DMS153 treated with DMSO at 0.1 percent for 48 hours (cell line): ENCODE measurements around the gene TM9SF1.

ENCODE experiments used
- DNase-seq: peaks from one replicate; lab custom pipeline; 2025; ENCODE audit not compliant: unreplicated experiment; lab: John Stamatoyannopoulos, UW

The TM9SF1 gene, protein sequence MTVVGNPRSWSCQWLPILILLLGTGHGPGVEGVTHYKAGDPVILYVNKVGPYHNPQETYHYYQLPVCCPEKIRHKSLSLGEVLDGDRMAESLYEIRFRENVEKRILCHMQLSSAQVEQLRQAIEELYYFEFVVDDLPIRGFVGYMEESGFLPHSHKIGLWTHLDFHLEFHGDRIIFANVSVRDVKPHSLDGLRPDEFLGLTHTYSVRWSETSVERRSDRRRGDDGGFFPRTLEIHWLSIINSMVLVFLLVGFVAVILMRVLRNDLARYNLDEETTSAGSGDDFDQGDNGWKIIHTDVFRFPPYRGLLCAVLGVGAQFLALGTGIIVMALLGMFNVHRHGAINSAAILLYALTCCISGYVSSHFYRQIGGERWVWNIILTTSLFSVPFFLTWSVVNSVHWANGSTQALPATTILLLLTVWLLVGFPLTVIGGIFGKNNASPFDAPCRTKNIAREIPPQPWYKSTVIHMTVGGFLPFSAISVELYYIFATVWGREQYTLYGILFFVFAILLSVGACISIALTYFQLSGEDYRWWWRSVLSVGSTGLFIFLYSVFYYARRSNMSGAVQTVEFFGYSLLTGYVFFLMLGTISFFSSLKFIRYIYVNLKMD

DNA sequence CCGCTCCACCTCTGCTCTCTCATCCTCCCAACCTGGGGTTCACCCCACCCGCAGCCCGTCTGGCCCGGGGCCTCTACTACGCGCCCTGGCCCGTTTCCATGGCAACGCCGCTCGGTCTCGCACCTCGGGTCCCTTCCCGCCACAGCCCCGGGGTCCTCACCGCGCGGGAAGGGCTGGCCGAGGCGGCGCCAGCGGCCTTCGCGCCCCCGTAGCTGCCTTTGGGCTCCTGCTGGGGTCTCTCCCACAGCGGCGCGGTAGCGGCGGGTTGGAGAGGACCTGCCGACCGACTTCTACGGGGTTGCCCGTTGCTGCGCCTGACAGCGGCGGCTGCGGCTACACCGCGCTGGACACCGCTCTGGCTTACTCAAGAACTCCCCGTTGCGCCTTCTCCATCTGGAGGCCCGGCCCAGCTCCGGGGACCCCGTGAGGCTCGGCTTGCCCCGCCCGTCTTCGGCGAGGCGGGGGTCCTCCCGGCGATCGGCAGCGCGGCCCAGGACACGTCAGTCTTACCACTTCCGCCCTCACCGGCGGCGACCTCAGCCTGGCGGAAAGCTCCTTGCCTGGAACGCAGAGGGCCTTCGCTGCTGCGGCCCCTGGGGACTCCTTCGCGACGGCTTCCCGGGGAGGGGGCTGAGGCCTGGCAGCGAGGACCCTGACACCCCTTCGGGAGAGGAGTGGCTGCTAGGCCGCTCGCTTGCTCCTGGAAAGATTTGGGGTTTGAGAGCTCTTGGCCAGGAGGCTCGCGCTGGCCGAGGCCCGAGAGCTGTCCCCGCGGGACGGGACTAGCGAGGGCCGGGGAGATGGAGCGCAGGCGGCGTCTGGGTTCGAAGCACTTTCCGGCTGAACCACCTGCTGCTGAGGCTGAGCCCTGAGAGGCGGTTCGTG, at the start of gene TM9SF1:
Gene TM9SF1, minus strand, starts transcription at position 256 of the 885 bp plus-strand sequence. CDS start 422 bp downstream, outside the sequence.
- DNase-seq: peak; percentile 60

DNA sequence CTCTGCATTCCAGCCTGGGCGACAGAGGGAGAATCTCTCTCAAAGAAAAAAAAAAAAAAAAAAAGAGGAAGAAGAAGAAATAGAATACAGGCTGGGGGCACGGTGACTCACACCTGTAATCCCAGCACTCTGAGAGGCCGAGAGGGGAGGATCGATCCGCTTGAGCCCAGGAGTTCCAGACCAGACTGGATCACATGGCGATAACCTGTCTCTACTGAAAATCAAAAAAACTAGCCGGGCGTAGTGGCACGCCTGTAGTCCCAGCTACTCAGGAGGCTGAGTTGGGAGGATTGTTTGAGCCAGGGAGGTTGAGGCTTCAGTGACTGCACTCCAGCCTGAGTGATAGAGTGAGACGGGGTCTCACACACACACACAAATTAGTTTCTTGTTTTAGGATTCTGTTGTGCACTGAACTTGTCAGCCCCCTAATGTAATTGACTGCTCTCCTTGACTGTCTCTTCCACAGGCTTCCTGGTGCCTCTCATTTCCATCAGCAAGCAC, 48.1 kb upstream of the TM9SF1 start:
- no peak for DNase-seq

DNA sequence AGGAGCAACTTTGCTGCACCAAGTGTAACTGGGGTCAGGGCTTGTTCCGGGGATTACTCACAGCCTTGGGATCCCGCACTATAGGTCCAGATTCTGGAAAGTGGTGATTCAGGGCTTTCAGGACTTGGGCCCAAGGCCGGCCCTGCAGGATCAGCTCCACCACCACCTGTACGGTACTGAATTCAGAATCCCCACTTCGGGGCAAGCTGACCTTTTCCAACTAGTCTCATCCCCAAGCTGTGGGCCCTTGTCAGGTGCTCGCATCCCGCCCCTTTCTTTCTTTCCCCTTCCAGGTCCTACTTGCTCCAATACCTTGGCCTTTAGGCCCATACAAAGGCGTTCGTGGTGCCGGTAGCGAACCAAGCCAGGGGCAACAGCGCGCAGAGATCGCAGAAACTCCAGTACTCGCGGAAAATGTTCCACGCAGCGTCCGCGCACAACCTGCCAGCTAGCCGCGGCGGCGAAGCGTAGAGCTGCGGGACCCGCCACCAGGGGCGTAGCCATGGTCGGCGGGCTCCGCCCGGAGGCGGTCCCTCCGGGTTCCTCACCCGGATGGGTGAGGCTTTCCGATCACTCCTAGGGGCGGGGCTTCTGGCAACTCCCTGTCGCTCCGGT, 46.7 kb upstream of the TM9SF1 start:
- DNase-seq: peak; percentile 95

DNA sequence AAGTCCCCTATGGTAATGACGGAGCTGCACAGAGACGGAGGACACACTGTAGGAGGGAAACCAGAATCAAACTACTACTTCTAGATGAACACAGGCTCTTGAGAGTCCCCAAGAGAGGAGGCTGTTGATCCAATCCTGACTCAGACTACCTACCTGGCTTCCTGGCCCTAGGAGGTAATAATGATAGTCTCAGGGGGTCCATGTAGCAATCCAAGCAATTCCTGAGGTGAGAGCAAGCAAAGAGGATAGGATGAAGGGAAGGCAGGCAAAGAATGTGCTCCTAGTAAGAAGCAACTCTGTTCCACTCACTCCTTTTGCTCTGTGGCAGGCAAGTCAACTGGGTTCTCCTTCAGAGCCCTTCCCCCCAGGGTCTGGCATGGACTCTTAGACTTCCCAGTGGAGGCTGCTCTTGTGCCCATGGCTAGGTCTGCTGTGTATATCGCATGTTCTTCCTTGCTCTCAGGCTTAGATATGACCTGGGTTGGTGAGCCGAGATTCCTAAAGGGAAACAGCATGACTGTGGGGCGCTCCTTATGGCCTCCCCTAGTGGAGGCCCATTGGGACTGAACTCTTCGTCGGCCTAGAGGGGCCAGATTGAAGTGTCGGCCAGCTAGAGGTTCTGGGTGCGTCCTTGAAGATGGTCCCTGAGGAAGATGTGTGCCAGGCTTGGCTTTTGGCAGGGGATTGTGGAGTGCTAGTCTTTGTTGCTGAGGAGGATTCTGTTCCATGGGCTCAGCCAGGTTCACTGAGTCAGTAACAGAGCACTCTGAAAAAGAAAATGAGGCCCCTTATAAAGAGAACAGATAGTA, 45.1 kb upstream of the TM9SF1 start:
- no peak for DNase-seq

DNA sequence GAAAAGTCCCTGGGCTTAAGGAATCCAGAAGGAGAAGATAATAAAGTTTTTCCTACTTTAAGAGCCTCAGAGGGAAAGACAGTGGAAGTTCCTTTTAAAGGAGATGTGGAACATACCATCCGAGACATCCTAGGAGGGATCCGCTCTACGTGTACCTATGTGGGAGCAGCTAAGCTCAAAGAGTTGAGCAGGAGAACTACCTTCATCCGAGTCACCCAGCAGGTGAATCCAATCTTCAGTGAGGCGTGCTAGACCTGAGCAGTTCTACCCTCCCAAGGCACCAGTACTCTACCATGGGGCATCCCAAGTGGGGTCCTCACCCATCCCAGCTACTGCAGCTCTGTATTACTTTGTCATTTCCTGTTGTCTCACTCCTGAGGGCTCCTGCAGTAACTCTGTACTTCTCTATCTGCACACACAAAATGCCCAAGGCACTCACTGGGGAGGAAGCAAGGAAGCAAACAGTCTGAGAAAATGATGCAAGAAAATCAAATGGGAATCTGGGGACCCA, 43.3 kb upstream of the TM9SF1 start:
- no peak for DNase-seq

DNA sequence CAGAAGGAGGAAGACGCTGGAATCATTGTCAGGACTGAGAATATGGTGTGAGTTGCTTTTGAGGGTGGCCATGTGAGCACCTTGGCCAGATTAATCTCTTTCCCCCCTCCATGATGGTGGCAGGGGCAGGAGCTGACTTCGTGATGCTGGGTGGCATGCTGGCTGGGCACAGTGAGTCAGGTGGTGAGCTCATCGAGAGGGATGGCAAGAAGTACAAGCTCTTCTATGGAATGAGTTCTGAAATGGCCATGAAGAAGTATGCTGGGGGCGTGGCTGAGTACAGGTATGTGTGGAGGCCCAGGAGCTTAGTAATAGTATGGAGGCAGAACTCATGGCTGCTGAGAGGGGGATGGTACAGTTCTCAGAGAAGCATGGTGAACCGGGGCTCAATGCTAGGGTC, 42.9 kb upstream of the TM9SF1 start:
- no peak for DNase-seq

DNA sequence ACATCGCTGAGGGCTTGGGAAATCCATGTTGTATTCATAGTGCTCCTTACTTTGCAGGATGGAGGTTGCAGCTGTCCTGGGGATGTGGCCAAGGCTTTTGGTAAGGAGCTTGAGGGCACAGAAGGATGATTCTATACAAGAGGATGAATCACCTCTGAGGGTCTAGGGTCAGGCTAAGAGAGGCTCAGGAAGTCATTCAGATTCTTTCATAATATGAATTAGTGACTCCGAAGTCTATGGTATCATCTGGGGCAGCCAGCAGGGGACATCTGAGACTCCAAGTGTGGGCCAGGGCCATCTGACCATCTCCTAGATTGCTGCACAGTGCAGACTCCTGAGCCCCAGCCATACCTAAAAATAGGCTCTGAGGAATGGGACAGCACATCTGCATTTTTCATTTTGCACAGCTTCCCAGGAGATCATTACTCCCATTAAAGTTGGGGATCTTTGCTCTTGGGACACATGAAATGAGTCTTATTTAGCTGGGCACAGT, 42.3 kb upstream of the TM9SF1 start:
- no peak for DNase-seq

DNA sequence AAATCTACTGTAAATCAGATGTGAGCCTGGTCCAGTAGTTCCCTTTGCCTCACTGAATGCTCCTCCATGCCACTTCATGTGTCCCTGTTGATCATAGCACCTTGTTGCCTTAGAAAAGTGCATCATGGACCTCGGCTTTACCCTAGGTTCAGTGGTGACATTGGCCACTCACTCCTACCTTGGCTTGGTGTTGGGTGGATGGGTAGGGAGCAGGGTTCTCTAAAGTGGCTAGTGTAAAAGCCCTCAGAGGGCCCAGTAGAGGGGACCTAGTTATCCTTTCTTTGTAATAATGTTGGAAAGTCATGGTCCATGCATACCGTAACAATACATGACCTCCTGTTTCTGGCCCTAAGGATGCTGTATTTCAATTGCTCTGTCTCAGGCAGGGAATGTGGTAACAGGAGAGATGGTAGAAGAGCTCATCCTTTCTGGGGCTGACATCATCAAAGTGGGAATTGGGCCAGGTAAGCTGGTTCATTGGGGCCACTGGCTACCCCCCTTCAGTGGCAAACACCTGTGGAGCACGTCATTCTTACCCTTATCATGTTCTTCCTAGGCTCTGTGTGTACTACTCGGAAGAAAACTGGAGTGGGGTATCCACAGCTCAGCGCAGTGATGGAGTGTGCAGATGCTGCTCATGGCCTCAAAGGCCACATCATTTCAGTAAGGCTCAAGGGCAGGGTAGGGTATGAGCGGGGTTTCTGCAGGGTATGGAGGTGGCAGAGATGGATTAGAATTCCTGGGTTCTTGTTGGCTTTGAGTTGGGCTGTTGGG, 41.6 kb upstream of the TM9SF1 start:
- DNase-seq: no peak

DNA sequence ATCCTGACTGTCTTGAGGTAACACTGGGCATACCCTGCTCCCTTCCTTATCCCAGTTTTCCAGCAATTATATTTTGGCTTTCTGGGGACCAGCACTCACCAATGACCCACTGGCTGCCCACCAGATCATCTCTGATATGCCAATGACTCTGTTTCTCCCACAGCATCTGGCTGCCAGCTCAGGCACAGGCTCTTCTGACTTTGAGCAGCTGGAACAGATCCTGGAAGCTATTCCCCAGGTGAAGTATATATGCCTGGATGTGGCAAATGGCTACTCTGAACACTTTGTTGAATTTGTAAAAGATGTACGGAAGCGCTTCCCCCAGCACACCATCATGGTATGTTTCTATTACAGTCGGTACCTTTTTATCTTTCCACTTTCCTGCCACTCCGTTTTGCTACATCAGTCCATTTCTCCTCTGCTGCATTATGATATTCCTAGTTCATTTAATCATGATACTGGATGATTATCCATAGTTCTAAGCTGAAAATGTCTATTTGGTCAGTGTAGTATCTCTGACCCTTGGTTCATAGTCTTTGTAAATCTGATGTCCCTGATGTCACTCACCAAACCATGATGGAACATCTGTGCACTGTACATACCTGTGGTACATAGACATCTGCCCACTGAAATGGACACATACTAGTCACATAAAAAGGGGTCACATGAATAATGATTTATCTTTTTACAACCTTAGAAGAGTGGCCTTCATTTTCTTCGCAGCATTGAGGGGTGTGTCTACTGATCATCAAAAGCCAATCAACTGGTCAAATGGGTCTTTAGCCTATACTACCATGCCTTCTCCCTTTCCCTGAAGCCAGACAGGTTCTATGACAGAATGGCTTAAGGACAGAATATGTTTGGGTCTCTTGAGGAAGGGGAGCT, 40.8 kb upstream of the TM9SF1 start:
- no peak for DNase-seq

DNA sequence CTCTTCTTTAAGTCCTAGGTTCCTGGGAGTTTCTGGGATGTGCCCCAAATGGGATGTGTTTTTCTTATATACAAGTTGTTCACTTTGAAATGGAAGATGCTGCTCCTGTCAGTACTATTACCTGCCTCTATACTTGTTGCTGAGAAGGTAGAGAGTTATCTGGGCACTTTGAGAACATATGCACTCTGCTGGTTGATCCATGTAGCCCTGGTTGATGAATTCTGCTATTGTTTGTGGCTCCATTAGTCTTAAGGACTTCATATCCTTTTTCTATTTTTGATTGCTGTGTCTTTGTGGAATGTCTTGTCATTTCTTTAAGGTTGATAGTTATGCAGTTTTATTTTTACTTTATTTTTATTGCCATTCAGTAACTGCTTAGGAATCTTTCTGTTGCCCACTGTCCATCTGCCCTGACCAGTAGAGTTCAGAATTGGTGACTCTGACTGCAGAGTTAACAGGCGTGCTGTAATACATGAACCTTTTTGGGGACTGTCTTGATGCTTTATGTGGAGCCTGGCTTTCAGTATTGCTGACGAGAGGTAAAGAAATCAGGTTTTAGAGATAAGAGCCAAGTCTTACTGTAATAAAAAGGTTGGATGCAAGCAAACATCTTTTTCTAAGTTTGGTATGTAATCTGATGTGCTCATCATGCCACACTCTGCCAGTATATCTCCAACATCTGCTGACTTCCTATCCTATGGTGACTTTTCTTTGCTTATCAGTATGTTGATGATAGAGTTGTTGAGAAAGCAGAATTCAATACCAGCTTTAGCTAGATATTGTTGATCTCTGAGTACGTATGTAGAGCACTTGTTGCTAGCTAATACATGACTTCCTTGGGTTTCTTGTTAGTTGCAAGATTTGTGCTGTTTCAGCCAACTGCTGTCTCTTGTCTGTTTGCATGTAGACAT, 39.1 kb upstream of the TM9SF1 start:
- no peak for DNase-seq

DNA sequence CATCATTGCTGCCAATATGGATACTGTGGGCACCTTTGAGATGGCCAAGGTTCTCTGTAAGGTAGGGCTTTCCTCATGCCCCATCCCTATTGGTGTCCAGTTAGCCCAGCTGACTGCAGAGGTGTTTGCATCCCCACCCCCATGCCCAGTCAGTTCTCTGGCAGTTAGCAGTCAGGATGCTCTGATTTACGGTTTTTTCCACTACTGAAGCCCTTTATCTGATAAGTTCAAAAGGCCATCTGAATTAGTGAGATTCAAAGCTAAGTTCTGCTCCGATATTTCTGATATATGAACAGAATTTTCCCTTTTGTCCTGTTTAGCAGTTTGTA, 38.3 kb upstream of the TM9SF1 start:
- DNase-seq: no peak

DNA sequence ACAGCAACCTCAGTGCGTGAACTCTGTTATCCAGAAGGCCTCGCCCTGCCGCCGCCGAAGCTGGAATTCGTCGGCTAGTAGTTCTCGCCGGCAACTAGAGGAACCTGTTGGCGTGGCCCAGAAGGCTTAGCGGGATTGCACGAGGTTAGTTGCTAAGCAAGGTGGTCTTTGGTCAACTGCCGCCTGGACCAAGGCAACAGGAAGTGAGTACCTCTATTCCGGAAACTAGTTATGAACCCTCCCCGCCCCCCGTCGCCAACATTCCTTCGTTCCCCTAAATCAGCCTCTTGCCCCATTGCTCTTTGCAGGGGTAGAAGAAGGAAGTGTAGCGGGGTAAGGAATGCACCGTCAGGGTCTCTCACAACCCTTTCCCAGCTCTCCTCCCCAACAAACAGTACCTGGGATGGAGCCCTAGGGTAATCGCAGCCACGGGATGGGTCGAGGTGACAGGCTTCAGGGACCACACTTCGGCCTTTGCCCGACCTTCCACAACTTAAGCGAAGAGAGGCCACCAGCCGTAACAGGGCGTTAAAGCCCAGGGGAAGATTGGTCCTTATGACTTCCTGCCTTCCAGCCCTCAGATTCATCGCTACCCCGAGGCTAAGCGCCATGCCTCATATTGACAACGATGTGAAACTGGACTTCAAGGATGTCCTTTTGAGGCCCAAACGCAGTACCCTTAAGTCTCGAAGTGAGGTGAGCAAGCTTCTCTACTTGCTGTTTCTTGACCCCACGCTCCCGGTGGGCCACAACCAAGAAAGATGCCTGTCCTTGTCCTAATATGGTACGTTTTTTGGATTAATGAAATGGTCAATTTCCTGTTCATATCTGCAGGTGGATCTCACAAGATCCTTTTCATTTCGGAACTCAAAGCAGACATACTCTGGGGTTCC, 37.6 kb upstream of the TM9SF1 start, which contains the start of gene GMPR2:
Gene GMPR2, plus strand, starts transcription at position 285 of the 893 bp plus-strand sequence. Its CDS starts 325 bp downstream, at position 610.
- DNase-seq: peak; percentile 76

DNA sequence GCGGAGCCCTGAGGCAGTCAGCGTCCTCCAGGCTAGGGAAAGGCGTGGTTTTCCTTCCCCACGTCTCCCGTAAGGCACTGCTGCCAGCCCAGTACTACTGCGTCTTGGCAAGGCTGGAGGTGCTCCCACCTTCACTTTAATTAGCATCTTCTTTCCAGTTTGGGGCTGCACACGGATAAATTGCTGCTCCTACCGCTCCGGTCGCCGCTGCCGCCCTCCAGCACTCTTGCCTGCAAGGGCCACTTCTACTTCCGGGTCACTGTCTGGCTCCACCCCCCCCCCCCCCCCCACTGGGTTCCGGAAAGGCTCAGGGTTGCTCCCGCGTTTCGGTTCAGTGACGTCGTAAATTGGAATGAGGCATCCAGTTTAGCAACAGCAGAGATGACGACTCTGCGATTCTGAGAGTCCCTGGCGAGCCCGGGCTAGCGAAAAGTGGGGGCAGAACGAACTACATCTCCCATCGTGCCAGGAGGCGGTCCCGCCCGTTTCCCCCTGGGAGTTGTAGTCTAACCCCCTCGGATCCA, 36.9 kb upstream of the TM9SF1 start, which contains the start of gene NEDD8:
Gene NEDD8, minus strand, starts transcription at position 247 of the 524 bp plus-strand sequence. Its CDS starts 100 bp downstream, at position 147.
- peak; percentile 76 for DNase-seq

DNA sequence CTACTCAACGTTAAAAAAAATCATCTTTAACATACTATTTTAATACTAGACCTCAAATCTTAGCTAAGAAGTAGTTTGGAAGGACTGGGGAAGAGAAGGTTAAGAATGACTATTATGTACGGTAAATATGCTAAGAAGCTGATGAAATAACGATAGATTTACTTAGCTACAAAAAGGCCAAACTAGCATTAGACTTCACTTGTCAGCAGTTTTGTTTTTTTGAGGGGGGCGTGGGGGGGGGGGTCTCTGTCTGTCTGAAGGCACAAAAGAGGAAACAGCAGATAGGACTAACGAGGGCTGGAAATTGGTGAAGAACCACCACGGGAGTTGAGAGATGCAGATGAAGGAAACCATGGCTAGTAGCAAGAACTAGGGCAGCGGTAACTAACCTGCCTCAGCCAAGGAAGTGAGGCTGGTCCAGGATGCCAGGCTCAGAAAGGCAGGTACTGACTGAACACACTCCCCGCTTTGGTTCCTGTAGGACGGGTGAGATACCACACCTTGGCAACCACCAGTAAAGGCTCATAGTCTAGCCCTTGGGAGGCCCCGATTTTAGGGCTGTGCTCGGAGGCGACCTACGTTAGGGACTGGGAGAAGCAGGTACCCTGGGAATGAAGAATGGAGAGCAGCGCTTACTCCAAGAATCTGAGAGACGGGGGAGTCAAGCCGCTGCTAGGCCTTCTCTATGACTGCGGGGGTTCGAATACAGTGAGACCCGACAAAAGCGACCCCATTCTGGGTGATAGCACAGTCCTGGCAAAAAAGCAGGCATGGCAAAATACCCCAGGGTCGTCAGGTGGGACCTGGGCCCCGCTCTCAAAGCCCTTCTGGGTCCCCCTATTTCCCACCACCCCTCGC, 36.3 kb upstream of the TM9SF1 start:
- DNase-seq: no peak

DNA sequence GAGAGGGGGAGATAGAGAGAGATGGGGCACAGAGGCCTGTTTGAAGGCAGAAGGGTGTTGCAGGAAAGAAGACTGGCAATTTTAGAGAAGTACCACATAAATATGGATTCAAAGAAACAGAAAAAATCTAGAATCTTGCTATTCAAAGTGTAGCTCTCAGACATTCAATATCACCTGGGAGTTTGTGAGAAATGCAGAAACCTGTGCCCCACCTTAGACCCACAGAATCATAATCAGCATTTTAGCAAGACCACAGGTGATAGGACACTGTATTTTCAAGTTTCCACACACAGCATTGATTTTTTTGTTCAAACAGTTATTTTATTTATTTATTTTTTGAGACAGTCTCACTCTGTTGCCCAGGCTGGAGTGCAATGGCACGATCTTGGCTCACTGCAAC, 33.7 kb upstream of the TM9SF1 start:
- no peak for DNase-seq
